Measurements from ENCODE around the gene PUM1.
"Not testable (repeated sequence)": the region's sequence is repeated elsewhere in the genome, so short reads cannot be mapped to it uniquely, and the experiment has no call there.

PUM1 gene

GRCh38 chr1:31000301-31000700, 65.2 kb downstream of the PUM1 start:
- in situ Hi-C loops (cut with MboI; ENCODE audit: low sequenced_read_pairs), result no loop called here

- in situ Hi-C loops (cut with MboI; ENCODE audit: low sequenced_read_pairs), result no loop called here
These were observed 66.6 kb downstream of the PUM1 start for GRCh38 chr1:30998887-30999286.

DNA sequence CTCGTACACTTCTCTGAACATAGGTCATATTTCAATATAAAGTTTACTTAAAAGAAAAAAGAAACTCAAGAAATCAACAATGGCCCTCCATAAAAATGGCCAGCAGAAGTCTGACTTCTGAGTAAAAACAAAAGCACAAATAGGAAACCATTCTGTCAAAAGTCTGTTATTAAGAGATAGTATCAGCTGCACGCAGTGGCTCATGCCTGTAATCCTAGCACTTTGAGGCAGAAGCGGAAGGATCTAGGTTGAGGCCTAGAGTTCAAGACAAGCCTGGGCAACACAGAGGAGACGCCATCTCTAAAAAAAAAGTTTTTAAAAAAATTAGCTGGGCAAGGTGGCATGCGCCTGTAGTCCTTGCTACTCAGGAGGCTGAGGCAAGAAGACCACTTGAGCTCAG, 67.3 kb downstream of the PUM1 start:
- in situ Hi-C loops (cut with MboI; ENCODE audit: low sequenced_read_pairs), result no loop called here

DNA sequence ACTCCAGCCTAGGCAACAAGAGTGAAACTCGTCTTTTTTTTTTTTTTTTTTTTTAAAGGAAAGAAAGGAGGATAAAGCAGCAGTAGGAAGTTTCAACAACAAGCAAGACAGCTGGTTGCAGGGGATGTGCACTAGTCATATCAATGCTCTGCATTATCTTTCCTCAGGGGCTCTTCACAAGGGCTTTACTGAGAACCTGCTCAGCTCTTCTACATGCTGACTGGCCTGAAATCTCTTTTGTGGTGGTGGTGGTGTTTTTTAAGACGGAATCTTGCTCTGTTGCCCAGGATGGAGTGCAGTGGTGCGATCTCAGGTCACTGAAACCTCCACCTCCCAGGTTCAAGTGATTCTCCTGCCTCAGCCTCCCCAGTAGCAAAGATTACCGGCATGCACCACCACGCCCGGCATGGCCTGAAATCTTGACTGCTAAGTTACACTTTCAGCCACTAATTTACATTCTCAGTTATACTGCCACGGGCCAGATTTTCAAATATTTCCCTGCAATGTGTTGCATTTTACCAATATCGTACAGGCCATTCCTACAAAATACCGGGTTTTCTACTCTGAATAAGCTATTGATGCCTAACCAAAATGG, 68.0 kb downstream of the PUM1 start:
- in situ Hi-C loops (cut with MboI; ENCODE audit: low sequenced_read_pairs), result no loop called here

GRCh38 chr1:30995990-30996612, 69.4 kb downstream of the PUM1 start:
- in situ Hi-C loops (cut with MboI; ENCODE audit: low sequenced_read_pairs), result no loop called here

GRCh38 chr1:30991862-30992606, 73.5 kb downstream of the PUM1 start:
- in situ Hi-C loops (cut with MboI; ENCODE audit: low sequenced_read_pairs), result no loop called here

GRCh38 chr1:30990591-30990990, 74.9 kb downstream of the PUM1 start:
- in situ Hi-C loops (cut with MboI; ENCODE audit: low sequenced_read_pairs), result no loop called here

- in situ Hi-C loops (cut with MboI; ENCODE audit: low sequenced_read_pairs), result no loop called here
These were observed 77.5 kb downstream of the PUM1 start for GRCh38 chr1:30988045-30988444.

- in situ Hi-C loops (cut with MboI; ENCODE audit: low sequenced_read_pairs), result no loop called here
These were observed 78.8 kb downstream of the PUM1 start for GRCh38 chr1:30986755-30987154.

GRCh38 chr1:30984991-30985503, 80.5 kb downstream of the PUM1 start:
- in situ Hi-C loops (cut with MboI; ENCODE audit: low sequenced_read_pairs), result no loop called here

DNA sequence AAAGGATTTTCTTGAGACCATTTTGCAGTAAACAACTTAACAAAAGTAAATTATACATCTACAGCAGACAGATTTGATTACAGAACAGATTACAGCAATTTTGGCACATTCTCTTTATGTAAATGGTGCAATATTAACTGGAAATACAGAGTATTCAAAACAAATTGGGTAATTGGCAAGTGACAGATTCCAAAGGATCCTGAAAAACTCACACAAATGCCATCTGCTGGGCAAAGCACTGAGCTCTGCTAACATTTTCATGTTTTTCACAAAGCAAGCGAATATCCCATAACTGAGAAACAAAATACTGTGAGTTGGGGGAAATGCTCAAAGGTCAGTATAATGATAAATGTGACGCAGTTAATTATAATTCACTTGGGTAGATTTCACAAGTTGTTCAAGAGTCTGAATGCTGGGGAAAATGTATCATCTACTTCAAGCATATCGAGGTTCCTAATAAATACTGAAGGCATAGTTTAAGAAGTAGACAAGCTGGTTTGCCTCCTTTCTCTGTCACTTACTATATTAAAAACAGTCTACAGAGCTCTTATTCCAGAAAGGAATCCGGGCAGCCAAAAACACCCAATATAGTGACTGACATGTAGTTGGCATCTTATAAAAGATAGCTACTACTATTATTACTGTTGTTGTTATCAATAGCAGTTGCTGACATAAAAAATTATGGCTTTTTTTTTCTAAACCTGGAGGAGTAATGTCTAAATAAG, 81.2 kb downstream of the PUM1 start:
- in situ Hi-C loops (cut with MboI; ENCODE audit: low sequenced_read_pairs), result no loop called here

DNA sequence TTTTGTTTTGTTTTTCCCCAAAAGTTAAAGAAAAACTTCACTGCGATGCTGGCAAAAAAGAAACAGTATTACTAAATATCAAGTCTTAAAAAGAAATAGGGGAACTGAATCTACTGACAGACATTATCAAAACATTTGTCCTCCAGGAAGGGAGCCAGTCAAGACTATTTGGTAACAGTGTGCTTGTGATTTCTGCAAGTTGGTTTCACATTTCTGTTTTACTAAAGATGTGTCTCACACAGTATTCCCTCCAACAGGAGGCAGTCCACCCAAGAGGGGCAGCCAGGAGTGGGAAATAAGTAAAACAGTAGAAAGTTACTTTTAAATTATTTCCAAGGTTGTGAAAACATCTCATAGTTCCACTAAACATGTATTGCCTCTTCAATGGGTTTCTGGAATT, 82.6 kb downstream of the PUM1 start:
- in situ Hi-C loops (cut with MboI; ENCODE audit: low sequenced_read_pairs), result no loop called here

DNA sequence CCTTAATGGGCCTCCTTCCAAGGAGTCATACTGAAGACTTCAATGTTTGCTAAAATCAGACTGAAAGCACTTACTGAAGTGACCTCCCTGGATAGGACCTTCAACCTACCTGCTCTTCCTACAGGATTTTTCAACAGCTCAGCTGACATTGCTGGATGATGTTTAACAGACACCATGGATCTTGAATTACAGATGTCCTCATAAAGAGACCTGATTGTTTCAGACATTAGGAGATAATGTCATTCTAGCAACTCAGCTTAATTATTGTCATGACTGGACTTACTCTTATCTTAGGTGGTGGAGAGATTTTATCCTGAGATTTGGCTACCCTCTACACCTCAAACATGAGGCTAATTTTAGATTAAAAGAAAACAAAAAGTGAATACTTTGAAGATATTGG, 83.1 kb downstream of the PUM1 start:
- in situ Hi-C loops (cut with MboI; ENCODE audit: low sequenced_read_pairs), result no loop called here

DNA sequence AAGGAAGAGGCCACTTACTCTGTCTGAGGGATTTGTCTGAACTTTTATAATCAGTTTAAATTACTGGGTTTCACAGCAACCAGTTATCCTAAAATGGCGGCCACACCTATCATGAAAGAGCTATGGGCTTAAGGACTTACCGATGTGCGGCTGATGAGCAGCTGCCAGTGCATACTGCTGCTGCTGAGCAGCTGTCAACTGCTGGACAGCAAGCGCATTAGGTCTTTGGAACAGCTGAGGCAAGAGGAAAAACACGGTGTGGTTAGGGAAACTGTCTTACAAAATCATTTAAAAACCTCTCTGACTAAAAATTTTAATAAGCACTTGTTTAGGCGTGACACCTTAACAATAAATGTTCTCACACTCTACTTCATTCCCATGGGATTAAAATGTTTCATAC, 84.3 kb downstream of the PUM1 start:
- in situ Hi-C loops (cut with MboI; ENCODE audit: low sequenced_read_pairs), result no loop called here

- in situ Hi-C loops (cut with MboI; ENCODE audit: low sequenced_read_pairs), result no loop called here
These were observed 88.0 kb downstream of the PUM1 start for GRCh38 chr1:30977511-30977910.

DNA sequence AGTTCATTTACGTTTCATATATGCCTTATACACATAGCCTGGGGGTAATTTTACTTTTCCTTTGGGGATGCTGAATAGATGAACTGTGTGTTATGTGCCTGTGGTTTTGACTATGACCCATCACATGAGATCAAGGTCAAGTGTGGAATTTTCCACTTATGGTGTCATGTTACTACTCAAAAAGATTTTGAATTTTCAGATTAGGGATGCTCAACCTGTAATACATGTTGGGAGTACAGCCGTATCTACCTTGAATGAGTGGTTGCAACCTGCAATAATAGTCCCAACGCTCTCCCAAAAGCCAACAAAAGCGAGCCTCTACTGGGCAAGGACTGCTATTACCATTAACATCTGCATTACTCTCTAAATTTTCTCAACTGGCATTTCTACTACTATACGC, 88.4 kb downstream of the PUM1 start:
- in situ Hi-C loops (cut with MboI; ENCODE audit: low sequenced_read_pairs), result no loop called here

DNA sequence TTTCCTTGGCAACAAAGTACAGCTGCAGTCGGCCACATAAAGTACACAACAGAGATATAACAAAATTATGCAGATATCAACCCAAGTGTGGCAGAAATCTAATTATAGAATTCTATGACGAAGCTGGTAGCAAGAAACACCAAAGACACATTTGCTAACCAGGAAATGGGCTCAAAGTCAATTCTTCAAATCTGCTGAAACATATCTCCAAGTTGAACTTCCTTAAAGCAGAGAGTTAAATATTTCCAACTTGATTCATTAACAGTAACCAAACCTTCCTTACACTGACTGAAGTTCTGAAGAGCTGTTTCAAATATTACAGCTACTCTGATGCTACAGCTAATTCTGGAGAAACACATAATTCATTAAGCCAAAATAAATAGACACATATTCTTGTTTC, 89.4 kb downstream of the PUM1 start:
- in situ Hi-C loops (cut with MboI; ENCODE audit: low sequenced_read_pairs), result no loop called here

DNA sequence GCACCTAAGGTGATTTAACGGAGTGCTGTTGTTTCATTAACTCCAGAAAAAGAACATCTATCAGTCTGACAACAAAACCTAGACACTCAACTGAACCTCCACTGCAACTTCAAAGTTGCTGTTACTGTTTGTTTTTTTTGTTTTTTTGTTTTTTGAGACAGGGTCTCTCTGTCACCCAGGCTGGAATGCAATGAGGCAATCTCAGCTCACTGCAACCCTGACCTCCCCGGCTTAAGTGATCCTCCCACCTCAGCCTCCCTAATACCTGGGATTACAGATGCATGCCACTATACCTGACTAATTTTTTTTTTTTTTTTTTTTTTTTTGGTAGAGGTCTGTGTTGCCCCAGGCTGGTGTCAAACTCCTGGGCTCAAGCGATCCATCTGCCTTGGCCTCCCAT, 90.3 kb downstream of the PUM1 start:
- in situ Hi-C loops (cut with MboI; ENCODE audit: low sequenced_read_pairs), result no loop called here

GRCh38 chr1:30974536-30974935, 91.0 kb downstream of the PUM1 start:
- in situ Hi-C loops (cut with MboI; ENCODE audit: low sequenced_read_pairs), result no loop called here

GRCh38 chr1:30972349-30972748, 93.2 kb downstream of the PUM1 start:
- in situ Hi-C loops (cut with MboI; ENCODE audit: low sequenced_read_pairs), result not testable (repeated sequence)

DNA sequence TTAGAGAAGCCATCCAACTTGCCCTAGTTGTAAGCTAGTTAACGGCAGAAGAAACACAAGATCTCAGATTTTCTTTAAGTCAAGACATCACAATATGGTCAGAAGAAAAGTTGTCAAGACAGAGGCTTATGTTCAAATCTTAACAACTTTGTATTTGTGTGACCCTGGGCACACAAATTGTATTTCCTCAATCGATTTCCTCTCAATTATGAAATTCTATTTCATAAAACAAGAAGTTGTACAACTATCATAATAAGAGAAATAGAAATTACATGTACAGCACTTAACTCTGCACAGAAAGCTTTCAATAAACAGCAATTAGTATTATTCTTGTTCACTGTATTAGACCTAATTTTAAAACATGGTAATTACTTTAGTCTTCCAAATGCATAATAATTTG, 94.0 kb downstream of the PUM1 start:
- in situ Hi-C loops (cut with MboI; ENCODE audit: low sequenced_read_pairs), result no loop called here

DNA sequence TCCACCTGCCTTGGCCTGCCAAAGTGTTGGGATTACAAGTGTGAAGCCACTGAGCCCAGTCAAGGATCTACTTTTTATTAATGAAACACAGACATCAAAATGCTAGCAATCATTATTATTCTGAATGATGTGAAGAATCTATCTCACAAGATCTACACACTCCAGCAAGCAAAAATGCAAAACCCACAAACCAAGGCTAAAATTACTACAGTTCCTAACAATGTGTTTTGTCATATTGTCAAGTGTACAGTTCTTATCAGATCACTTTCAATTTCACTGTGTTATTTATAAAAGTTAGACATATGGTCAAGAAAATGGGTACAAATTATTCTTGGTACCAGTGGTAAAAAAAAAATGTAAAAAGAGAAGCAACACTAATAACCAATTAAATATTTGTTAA, 95.6 kb downstream of the PUM1 start:
- in situ Hi-C loops (cut with MboI; ENCODE audit: low sequenced_read_pairs), result no loop called here

Data from hTERT RPE-1 (cell line).